Keratinocyte (primary cell): ENCODE data around the gene LRRC3C. TPM values are rescaled to one million over a fixed set of nuclear protein-coding genes. Genes with fewer than 3 reads are reported as not detected.

Source experiments
- DNase-seq: peaks from one replicate; pipeline ENCODE4 v3.0.0-alpha.2; 2011; ENCODE audit warnings: low read depth, missing footprints, low spot score
- FAIRE-seq: peaks from 2 replicates; lab custom pipeline; 2011; peaks lifted over from hg19 to GRCh38; lab: Jason Lieb, UNC
- H2AFZ ChIP-seq: 2 replicates; pipeline ENCODE4 v1.6.0; 2012; ENCODE audit warnings: low read length, control low read depth, inconsistent platforms; ENCODE audit not compliant: control insufficient read depth
- H3K27ac ChIP-seq: 2 replicates; pipeline ENCODE4 v1.5.1; 2011; ENCODE audit warnings: low read length; ENCODE audit not compliant: control insufficient read depth, insufficient read depth
- H3K27me3 ChIP-seq: 3 replicates; pipeline ENCODE4 v1.6.0; 2011; ENCODE audit warnings: low read length; ENCODE audit not compliant: control insufficient read depth, insufficient read depth; ENCODE audit errors: extremely low read depth
- H3K36me3 ChIP-seq, 2 experiments: 2 replicates in 1 of 2; 3 replicates in 1 of 2; pipeline ENCODE4 v1.5.1; 2011; ENCODE audit warnings: low read length in 2 of 2, mild to moderate bottlenecking in 1 of 2; ENCODE audit not compliant: control insufficient read depth in 2 of 2, insufficient read depth in 2 of 2; ENCODE audit errors: extremely low read depth in 1 of 2
- H3K4me1 ChIP-seq: 3 replicates; pipeline ENCODE4 v1.5.1; 2011; ENCODE audit warnings: low read length; ENCODE audit not compliant: control insufficient read depth, insufficient read depth; ENCODE audit errors: extremely low read depth
- H3K4me2 ChIP-seq: 3 replicates; pipeline ENCODE4 v1.6.0; 2011; ENCODE audit warnings: low read depth, low read length; ENCODE audit not compliant: control insufficient read depth, insufficient read depth; ENCODE audit errors: extremely low read depth
- H3K4me3 ChIP-seq, 3 experiments: fragments of 200-600 bp in 1 of 3; sonication (generic) in 1 of 3; 2 replicates in 2 of 3; 3 replicates in 1 of 3; pipeline ENCODE4 v1.5.1; 2011 to 2016; ENCODE audit warnings: low read length in 3 of 3, mild to moderate bottlenecking in 3 of 3, control low read depth in 2 of 3, inconsistent platforms in 1 of 3, low read depth in 1 of 3, mixed read lengths in 1 of 3, mixed run types in 1 of 3, moderate library complexity in 1 of 3; ENCODE audit not compliant: control insufficient read depth in 2 of 3, insufficient read depth in 2 of 3; ENCODE audit errors: extremely low read depth in 1 of 3
- H3K79me2 ChIP-seq: 2 replicates; pipeline ENCODE4 v1.6.0; 2012; ENCODE audit warnings: low read length; ENCODE audit not compliant: control insufficient read depth, insufficient read depth
- H3K9ac ChIP-seq: 3 replicates; pipeline ENCODE4 v1.6.0; 2011; ENCODE audit warnings: low read length; ENCODE audit not compliant: control insufficient read depth, insufficient read depth; ENCODE audit errors: extremely low read depth
- H3K9me1 ChIP-seq: 3 replicates; pipeline ENCODE4 v1.6.0; 2011; ENCODE audit warnings: low read length; ENCODE audit not compliant: control insufficient read depth, insufficient read depth; ENCODE audit errors: extremely low read depth
- H3K9me3 ChIP-seq: 2 replicates; pipeline ENCODE4 v1.5.1; 2012; ENCODE audit warnings: low read depth, low read length; ENCODE audit not compliant: control insufficient read depth
- H4K20me1 ChIP-seq: 3 replicates; pipeline ENCODE4 v1.6.0; 2011; ENCODE audit warnings: low read length; ENCODE audit not compliant: control insufficient read depth, insufficient read depth; ENCODE audit errors: extremely low read depth
- CTCF ChIP-seq, 3 experiments: IDR thresholded peaks in 1 of 3; conservative IDR thresholded peaks in 1 of 3; optimal IDR thresholded peaks in 1 of 3; 2 replicates in 2 of 3; 3 replicates in 1 of 3; pipeline versions ENCODE3 to v1.5.1; 2011; ENCODE audit warnings: low read length in 3 of 3, mild to moderate bottlenecking in 3 of 3, moderate library complexity in 2 of 3, control low read depth in 1 of 3, inconsistent platforms in 1 of 3; ENCODE audit not compliant: insufficient read depth in 2 of 3; ENCODE audit errors: extremely low read depth in 1 of 3
- EZH2 ChIP-seq: IDR thresholded peaks from one replicate; pipeline ENCODE4 v1.6.1; 2012; ENCODE audit warnings: inconsistent platforms, mild to moderate bottlenecking, low read length, moderate library complexity
- dilution Hi-C: fragments of 300-500 bp; cut with MboI; formaldehyde crosslinking; loops from one replicate; pipeline ENCODE4 v1.7.0; 2020; ENCODE audit warnings: low sequenced_read_pairs; ENCODE audit not compliant: extremely low pct_ligation_motif_present
- polyA plus RNA-seq, 5 experiments: library from polyadenylated mRNA; depleted of rRNA in 3 of 5; stranded (reverse) in 3 of 5; stranded (forward) in 1 of 5; unstranded in 1 of 5; fragments of >200 nt; gene quantifications; 1 replicate in 1 of 5; 2 replicates in 3 of 5; 3 replicates in 1 of 5; pipeline versions ENCODE4 v1.2.1 to v1.2.3, GENCODE V29; 2011 to 2012; ENCODE audit warnings: missing spikeins in 2 of 5, low read depth in 1 of 5, low replicate concordance in 1 of 5

LRRC3C gene
- polyA plus RNA-seq, 1 donor (not counting 4 experiments of a cell fraction or from before 2014, with no cell fraction given), result not detected

GRCh38 chr17:39962642-39963220, 35.2 kb downstream of the LRRC3C start, which contains the start of gene GSDMA:
Gene GSDMA, plus strand, starts transcription at chr17:39963004. Its CDS starts 2,684 bp downstream, at chr17:39965688.
- Histone ChIP-seq H3K9me1 (no peaks in the 10 kb centered on the region), H2AFZ (no peak within 1 kb of the TSS), H3K27ac (no peak within 1 kb of the TSS), H3K4me2 (no peak within 1 kb of the TSS), H3K4me3 (no peak within 1 kb of the TSS), H3K36me3 (no peaks in the 10 kb centered on the region), H4K20me1 (no peaks in the 10 kb centered on the region), H3K79me2 (no peaks in the 10 kb centered on the region), H3K4me1 (peaks cover 25% of the 10 kb centered on the region), H3K27me3 (no peaks in the 10 kb centered on the region), H3K9ac (no peak within 1 kb of the TSS), H3K9me3 (no peaks in the 10 kb centered on the region)
- dilution Hi-C loops, result no loop called here
- DNase-seq (no peak), FAIRE-seq (no peak)
- TF ChIP-seq CTCF (optimal IDR thresholded peaks at IDR 0.05 in 1 of 3, IDR thresholded peaks at IDR 0.05 in 1 of 3, conservative IDR thresholded peaks at IDR 0.05 in 1 of 3; ENCODE audit: extremely low read depth in 1 of 3, insufficient read depth in 2 of 3, low read length in 3 of 3) (no peak), EZH2 (no peak)

- Histone ChIP-seq H3K27ac (no peak overlapping the region), H3K4me3 (no peak overlapping the region), H4K20me1 (no peaks in the 10 kb centered on the region), H3K4me2 (no peak overlapping the region), H3K9me1 (no peaks in the 10 kb centered on the region), H3K9me3 (no peaks in the 10 kb centered on the region), H3K4me1 (peaks cover 23% of the 10 kb centered on the region), H2AFZ (no peak overlapping the region), H3K9ac (no peak overlapping the region), H3K79me2 (no peaks in the 10 kb centered on the region), H3K27me3 (no peaks in the 10 kb centered on the region), H3K36me3 (no peaks in the 10 kb centered on the region)
- TF ChIP-seq CTCF (optimal IDR thresholded peaks at IDR 0.05 in 1 of 3, IDR thresholded peaks at IDR 0.05 in 1 of 3, conservative IDR thresholded peaks at IDR 0.05 in 1 of 3; ENCODE audit: extremely low read depth in 1 of 3, insufficient read depth in 2 of 3, low read length in 3 of 3), result no peak
- TF ChIP-seq EZH2, result no peak
- dilution Hi-C loops, result no loop called here
- FAIRE-seq, result peak; percentile 98
- DNase-seq, result peak; percentile 84
These were observed 36.3 kb downstream of the LRRC3C start for GRCh38 chr17:39963829-39964228.
